NOMO-1 (cell line): ENCODE data around the gene TNNT1.

Experiments used
- DNase-seq, 2 experiments: peaks; one replicate each; lab custom pipeline; 2025; ENCODE audit not compliant: unreplicated experiment in 2 of 2; lab: John Stamatoyannopoulos, UW

Gene TNNT1

DNA sequence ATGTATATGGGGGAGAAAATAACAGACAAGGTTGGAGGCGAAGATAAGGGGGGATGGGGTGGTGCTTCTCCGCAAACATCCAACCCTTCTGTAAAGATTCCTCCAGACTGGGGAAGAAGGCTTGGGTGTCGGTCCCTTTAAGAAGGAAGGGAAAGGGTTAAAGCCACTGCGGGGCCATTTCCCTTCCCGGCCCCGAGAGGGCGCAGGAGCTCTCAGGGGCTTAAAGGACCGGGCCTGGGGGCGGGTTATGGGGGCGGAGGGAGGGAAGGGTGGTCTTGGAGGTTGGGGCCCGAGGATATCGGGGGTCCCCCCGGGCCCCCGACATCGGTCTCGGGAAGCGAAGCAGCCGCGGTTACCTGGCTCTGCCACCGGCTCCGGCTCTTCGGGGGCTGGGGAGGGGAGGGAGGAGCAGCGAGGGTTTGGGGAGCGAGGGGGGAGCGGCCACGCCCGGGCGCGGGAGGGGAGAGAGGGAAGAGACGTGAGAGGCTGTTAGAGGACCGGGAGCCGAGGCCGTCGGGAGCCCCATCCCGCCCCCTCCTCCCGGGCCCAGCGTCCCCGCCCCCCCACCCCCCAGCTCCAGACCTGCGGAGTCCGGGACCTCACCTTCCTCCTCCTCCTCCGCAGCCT lies 2.8 kb downstream of the TNNT1 start:
- peak; percentile 61 to 63 for DNase-seq

DNA sequence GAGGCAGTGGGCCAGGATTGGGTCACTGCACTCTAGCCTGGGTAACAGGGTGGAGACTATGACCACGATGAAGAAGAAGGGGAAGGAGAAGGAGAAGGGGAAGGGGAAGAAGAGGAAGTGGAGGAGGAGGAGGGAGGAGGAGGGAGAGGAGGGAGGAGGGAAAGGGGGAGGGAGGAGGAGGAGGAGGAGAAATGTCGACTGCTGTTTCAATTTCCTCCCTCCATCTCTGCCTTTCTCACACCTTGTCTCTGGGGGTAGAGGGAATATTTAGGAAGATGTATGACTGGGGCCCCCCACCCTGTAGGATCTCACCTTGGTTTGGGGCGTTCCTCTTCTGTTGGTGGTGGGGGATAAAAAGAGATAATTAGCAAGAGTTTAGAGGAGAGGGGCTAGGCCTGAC lies 3.8 kb downstream of the TNNT1 start:
- DNase-seq = peak; percentile 43 to 51

DNA sequence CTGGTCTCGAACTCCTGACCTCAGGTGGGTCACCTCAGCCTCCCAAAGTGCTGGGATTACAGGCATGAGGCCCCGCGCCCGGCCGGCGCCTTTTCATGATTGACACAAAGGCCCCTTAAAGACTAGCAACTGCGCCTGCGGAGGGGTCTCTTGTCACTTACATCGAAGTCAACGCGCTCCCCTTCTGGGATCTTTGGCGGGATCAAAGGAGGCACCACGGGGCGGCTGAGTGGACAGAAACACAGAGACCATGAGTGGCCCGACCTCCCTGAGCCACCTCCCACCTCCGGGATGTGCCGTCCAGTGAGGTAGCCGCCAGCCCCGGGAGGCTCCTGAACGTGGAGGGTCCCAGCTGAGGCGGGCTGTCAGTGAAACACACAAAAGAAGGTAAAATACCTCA lies 7.3 kb downstream of the TNNT1 start:
- DNase-seq = no peak

DNA sequence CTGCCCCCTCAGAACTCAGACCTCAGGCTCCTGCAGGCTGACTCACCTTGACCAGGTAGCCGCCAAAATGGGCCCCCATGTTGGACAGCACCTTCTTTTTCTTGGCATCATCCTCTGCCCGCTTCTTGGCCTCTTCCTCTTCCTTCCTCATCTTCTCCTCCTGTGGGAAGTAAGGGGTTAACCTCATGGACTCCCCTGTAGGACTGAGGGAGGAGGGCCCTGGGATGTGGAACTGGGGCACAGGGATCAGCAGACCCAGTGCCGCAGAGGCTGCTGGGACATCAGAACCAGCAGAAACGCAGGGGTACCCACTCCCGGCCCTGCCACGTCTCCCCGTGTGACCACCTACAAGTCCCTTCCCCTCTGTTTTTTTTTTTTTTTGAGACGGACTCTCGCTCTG lies 11.1 kb downstream of the TNNT1 start:
- DNase-seq = no peak

DNA sequence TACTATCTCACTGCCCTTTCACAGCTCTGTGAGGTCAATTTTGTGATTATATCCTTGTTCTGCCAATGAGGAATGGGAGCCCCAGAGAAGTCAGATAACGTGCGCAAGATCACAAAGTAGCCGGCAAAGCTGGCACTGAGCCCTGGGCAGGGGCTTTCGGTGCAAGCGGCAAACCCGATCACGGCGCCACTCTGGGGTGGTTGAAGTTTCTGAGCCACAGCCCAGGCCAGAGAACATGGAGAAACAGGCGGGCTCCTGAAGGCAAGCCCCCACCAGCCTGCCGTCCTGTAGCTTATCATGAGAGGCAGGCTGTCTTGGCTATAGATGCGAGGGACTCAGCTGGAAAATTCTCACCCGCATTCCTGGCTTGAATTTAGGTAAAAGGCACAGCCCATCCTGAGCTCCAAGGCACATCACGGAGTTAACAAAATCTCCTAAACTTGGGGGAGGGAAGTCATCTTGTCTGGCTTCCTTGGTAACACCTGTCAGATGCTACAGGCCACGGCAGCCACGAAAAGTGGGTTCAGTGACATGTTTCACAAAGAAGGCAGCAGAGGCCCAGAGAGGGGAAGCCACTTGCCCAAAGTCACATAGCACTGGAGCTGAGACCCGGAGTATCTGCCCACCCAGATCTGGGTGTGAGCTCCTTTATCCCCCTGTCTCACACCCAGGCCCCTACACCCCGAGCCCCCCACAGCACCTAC lies 12.5 kb downstream of the TNNT1 start:
- DNase-seq = no peak

DNA sequence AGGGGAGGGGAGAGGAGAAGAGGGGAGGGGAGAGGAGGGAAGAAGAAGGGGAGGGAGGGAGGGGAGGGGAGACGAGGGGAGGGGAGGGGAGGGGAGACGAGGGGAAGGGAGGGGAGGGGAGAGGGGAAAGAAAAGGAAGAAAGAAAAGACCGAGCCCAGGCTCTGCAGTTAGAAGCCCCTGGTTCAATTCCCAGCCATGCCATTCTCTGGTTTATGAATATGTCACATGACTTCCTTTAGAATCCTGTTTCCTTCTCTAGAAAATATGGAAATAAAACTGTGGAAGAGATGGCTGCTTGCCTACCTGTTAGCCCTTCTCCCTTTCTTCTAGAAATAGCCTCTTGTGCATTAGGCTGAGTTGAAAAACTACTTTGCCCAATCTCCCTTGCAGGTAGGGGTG lies 14.3 kb downstream of the TNNT1 start:
- DNase-seq = no peak

DNA sequence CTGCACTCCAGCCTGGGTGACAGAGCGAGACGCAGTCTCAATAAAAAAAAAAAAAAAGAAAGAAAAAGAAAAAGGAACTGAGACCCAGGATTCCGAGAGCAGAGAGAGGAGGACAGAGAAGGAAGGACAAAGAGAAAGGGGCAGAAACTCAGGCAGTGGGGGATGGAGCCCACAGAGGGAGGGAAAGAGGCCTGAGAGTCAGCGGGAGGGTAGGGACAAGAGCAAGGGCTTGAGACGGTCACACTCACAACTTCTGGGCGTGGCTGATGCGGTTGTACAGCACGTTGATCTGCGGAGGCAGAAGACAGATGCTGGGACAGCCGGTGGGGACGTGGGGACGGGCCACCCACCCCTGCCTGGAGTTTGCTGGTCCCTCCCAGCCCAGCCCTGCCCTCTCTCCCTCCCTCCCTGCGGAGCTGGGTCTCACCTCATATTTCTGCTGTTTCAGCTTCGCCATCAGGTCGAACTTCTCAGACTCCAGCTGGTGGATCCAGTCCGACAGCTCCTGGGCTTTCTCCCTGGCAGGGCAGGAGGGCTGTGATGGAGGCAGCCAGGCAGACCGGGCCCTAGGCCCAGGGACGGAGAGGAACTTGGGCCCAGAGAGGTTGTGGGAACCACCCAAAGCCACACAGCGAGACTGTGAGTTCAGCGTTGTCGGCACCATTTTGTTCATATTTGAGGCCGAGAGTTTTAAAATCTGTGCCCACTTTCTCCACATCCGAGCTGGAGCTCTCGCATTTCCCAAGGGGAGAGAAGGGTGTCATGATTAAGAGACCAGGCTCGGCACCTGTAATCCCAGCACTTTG lies 15.2 kb downstream of the TNNT1 start:
- peak in 1 of 2 experiments; percentile 19 for DNase-seq

DNA sequence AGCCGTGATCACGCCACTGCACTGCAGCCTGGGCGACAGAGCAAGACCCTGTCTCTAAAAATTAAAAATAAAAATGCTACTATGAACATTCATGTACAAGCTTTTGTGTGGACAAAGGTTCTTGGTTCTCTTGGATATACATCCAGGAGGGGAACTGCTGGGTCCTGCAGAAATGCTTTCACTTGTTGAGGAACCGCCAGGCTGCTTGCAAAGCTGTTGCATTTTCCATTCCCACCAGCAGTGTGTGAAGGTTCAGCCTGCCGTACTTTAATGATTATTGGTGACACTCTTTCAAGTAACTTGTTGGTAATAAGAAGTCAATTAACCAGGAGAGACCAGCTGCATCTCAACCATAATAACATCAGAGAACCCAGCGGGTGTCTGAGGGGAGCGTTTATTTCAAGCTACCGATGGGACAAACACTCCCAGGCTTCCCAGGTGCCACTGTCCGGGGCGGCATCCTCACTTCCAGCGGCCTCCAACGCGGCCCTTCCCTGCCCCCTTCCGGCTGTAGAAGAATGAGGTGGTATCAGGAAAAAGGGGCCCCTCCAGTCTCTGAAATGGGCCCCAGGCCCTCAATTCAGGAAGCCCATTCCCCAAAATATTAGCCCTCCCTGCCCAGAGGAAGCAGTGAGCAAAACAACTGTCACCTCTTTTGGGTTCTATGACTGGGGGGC lies 16.4 kb downstream of the TNNT1 start:
- DNase-seq = no peak

DNA sequence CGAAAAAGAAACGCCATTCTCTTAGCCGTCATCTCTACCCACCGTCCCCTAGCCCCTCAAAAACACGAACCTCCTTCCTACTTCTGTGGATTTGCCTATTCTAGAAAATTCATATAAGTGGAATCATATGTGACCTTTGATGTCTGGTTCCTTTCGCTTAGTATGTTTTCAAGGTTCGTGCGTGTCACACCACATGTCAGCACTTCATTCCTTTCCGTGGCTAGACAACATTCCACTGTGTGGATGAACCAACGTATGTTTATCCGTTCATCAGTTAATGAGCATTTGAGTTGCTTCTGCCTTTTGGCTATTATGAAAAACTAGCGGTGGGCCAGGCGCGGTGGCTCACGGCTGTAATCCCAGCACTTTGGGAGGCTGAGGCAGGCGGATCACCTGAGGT lies 17.6 kb downstream of the TNNT1 start:
- no peak for DNase-seq

DNA sequence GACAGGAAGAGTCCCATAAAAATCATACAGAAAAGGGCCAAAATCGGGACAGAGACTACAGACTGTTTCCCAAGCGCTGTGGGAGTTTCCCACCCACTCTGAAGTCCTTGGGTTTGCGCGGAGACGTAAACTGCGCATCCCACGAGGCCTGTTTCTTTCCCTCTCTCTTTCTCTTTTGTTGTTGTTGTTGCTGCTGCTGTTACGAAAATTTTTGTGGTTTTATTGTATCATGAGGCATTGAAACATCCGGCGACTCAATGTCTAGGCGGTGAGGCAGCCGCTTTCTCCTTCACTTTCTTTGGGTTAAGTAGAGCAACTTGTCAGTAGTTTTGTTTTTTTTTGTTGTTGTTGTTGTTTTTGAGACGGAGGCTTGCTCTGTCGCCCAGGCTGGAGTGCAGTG lies 30.0 kb downstream of the TNNT1 start:
- DNase-seq = no peak

DNA sequence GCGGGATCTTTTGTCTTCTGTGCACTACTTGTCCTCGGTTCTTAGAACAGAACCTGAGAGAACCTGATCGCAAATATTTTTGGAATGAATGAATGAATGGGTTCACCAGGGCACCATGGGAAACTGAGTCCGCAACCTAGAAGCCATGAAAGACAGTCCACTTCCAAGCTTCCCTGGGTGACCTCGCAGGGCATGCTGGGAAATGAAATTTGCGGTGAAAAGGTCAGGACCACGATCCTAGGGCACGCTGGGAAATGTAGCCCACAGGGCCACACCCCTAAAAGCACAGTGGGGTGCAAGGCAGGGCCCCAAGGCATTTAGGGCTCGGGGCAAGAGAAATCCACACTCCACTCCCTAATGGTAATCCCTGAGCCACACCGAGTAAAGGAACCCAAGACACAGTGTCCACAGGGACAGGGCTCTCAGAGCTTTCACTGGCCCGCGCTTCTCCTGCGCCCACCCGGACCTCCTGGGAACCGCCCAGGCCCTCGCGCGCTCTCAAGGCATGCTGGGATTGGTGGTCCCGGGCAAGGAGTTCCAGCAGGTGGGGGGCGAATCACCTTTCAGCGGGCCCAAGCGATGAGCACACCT lies 30.5 kb downstream of the TNNT1 start:
- no peak for DNase-seq

DNA sequence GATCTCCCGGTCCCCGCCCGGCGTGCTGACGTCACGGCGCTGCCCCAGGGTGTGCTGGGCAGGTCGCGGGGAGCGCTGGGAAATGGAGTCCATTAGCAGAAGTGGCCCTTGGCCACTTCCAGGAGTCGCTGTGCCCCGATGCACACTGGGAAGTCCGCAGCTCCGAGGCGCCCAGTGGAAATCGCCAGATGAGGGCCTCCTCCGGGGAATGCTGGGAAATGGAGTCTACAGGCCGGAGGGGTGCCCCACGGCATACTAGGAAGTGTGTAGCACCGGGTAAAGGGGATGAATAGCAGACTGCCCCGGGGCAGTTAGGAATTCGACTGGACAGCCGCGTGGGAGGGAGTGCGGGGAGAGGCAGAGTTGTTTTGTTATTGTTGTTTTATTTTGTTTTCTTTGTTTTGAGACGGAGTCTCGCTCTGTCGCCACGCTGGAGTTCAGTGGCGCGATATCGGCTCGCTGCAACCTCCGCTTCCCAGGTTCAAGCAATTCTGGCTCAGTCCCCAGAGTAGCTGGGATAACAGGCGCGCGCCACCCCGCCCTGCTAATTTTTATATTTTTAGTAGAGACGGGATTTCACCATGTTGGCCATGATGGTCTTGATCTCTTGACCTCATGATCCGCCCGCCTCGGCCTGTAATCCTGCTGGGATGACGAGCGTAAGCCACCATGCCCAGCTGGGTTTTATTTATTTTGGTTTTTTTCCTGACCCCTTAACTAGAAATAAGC lies 31.2 kb downstream of the TNNT1 start:
- DNase-seq = peak; percentile 98 to 99

DNA sequence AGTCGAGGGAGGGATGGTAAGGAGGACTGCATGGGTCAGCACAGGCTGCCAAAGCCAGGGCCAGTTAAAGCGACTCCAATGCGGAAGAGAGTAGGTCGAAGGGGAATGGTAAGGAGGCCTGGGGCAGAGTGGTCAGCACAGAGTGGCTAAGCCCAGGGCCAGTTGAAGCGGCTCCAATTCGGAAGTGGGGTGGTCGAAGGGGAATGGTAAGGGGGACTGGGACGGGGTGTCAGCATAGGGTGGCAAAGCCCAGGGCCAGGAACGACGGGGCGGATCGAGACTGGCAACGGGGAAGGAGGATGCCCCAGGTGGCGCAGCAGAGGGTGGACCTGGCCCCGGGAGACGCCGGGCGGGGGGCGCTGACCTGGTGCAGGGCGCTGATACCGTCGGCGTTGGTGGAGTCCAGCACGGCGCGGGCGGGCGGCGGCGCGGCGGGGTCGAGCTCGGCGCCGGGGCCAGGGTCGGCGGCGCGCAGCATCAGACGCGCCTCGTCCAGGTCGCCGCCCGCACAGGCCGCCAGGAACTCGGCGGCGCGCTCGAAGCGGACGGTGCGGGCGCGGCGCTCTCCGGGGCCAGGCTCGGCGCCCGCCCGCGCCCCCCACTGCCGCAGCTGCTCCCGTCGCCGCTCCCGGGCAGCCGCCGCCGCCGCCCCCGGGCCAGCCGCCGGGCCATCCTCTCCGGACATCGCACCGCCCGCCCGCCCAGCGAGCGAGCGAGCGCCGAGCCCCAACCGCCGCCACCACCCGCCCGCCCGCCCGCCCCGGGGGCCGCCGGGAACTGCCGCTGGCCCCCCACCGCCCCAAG lies 31.9 kb downstream of the TNNT1 start, which contains the start of gene PPP1R12C:
Gene PPP1R12C, minus strand, starts transcription at position 779 of the 804 bp plus-strand sequence. Its CDS starts 94 bp downstream, at position 685.
- no peak for DNase-seq

DNA sequence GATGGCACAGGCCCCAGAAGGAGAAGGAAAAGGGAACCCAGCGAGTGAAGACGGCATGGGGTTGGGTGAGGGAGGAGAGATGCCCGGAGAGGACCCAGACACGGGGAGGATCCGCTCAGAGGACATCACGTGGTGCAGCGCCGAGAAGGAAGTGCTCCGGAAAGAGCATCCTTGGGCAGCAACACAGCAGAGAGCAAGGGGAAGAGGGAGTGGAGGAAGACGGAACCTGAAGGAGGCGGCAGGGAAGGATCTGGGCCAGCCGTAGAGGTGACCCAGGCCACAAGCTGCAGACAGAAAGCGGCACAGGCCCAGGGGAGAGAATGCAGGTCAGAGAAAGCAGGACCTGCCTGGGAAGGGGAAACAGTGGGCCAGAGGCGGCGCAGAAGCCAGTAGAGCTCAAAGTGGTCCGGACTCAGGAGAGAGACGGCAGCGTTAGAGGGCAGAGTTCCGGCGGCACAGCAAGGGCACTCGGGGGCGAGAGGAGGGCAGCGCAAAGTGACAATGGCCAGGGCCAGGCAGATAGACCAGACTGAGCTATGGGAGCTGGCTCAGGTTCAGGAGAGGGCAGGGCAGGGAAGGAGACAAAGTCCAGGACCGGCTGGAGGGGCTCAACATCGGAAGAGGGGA lies 32.7 kb downstream of the TNNT1 start:
- peak; percentile 49 to 71 for DNase-seq

DNA sequence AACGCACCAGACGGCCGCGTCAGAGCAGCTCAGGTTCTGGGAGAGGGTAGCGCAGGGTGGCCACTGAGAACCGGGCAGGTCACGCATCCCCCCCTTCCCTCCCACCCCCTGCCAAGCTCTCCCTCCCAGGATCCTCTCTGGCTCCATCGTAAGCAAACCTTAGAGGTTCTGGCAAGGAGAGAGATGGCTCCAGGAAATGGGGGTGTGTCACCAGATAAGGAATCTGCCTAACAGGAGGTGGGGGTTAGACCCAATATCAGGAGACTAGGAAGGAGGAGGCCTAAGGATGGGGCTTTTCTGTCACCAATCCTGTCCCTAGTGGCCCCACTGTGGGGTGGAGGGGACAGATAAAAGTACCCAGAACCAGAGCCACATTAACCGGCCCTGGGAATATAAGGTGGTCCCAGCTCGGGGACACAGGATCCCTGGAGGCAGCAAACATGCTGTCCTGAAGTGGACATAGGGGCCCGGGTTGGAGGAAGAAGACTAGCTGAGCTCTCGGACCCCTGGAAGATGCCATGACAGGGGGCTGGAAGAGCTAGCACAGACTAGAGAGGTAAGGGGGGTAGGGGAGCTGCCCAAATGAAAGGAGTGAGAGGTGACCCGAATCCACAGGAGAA lies 33.5 kb downstream of the TNNT1 start:
- no peak for DNase-seq

DNA sequence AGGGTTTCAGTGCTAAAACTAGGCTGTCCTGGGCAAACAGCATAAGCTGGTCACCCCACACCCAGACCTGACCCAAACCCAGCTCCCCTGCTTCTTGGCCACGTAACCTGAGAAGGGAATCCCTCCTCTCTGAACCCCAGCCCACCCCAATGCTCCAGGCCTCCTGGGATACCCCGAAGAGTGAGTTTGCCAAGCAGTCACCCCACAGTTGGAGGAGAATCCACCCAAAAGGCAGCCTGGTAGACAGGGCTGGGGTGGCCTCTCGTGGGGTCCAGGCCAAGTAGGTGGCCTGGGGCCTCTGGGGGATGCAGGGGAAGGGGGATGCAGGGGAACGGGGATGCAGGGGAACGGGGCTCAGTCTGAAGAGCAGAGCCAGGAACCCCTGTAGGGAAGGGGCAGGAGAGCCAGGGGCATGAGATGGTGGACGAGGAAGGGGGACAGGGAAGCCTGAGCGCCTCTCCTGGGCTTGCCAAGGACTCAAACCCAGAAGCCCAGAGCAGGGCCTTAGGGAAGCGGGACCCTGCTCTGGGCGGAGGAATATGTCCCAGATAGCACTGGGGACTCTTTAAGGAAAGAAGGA lies 34.4 kb downstream of the TNNT1 start:
- no peak for DNase-seq

DNA sequence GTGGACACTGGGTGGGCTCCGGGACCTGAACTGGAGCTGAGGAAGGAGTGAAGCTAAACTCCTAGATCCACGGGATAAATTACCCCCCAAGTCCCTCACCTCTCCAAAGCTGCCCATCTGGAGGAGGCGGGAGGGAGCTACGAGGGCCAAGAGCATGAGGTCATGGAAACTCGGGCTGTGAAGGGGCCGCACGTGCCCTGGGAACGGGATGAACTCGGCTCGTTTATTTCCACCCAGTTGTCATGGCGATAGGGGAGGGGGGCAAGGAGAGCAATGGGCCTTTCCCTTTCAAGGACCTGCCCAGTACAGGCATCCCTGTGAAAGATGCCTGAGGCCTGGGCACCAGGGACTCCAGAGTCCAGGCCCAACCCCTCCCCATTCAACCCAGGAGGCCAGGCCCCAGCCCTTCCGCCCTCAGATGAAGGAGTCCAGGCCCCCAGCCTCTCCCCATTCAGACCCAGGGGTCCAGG lies 35.4 kb downstream of the TNNT1 start:
- no peak for DNase-seq
